HG02840 (cell line): ENCODE measurements around the gene MRPL55.

Experiments
- ATAC-seq: cut with Tn5 transposase; IDR thresholded peaks from one replicate; pipeline ENCODE4 v1.9.1; 2021; ENCODE audit warnings: mild to moderate bottlenecking, moderate library complexity, moderate number of reproducible peaks; ENCODE audit not compliant: unreplicated experiment, low FRiP score

The MRPL55 gene

DNA sequence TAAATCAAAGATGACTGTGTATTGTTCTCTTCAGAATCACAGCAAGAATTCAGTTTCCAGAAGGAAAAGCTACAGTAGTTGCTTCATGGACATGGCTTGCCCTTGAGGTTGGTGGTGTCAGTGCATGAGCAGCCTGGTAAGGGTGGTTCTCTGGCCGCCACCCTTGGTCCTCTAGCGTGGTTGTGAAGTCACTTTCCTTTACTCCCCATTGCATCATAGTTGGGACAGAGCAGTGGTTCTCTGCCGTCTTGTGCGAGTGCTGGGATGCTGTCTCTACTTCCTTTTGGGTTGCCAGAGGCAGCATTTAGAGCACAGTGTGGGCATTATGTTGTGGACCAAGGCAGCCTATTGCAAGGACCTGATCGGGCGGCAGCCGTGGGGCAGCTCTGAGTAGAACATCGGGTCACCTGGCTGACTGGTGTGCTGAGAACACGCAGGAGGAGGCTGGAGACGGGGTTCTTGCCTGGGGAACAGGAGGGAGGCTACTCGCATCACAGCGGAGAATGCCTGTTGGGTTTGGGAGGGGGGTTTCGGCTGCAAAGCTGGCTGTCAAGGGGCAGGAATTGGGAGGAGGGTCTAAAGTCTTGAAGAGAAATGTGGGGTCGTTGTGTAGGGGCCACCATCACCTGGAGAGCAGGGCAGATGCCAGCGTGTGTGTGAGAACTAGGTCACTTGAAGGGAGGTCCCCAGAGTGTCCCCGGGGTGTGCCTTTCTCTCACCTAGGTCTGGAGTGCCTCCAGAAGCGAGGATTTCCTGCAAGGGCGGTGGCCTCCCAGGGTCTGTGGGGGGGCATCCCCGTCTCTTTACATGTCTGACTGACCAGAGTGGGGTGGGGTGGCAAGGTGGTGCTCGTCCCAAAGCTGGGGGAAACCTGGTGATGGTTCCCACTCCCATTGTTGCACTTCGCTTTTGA is 20.3 kb downstream of the MRPL55 start:
- no peak for ATAC-seq

DNA sequence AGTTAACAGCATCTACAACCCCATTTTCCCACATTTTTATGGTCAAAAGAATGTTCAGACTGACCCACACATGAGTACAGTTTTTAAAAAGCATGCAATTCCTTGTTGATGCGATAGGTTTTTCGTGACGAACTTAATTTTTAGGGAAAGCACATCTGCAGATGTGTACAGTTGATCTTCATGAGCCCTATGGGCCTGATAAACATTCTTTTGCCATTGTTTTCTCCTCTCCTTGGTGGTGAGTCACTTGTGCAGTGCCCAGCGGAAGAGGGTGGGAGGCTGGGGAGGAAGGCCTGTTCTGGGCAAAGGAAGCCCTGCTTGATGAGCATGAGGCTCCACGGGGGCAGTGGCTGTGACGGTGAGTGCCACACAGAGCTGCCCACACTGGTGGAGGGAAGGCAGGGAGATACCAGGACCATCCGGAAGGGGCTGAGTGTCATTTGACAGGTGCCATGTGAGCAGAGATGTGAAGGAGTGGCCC is 21.3 kb downstream of the MRPL55 start:
- no peak for ATAC-seq

DNA sequence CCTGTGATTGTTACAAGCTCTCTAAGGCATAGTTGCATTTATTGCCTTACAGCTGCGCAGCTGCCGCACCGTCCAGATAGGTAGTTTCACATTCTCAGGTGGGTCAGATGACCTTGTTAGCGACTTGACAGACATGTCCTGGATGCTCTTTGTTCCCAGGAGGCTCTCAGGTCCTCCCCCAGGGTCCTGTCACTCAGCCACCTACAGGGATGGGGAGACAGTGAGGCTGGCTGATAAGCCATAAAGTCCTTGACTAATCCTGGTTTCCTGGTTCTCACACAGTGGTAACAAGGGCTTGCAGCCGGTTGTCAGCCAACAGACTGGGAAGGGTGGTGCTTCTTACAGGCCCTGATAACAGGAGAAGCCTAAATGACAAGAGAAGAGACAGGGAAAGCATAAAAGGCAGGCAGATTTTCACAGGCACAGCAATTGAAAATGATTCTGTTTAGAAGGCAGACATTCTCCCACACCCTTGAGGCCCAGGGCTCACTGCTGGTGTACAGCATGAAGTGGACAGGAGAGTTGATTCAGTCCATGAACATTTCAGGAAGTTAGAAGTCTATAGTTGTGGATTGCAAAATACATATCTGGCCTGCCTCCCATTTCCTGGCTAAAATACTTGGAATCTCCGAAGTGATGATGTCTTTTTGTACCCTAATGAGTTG is 23.7 kb downstream of the MRPL55 start:
- ATAC-seq = no peak

DNA sequence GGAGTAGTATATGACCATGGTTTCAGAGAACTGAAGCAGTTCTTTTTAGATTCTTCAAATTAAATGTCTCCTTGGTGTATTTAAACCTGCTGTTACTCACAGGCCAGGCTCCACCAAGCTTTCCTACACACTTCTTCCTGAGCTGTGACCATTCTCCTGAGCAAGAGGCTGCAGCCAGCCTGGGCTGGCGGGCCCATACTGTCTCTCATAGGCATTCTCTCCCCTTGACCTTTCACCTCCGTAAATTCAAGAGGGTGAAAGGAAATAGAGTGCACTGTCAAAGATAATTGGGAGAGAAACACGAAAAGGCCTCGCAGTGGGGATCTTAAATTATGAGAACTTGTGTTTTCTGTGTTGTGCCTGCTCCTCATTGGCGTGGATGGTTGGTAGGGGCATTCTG is 24.3 kb downstream of the MRPL55 start:
- ATAC-seq = no peak

DNA sequence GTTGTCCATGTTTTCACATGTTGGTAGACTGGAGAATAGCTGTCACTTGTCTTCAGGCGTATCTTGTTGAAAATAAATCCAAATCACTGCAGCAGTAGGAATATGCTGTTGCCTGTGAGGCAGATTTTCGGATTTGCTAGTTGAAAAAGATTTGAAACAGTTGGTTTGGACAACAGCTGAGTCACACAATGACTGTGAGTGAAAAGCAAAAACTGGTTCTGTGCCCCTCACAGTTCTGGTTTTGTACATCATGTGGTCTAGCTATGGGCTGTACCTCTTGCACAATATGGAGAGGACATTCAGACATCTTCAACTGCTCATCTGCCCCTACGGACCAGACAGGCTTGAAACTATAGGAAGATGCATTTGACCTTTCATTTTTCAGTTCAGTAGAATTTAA is 24.8 kb downstream of the MRPL55 start:
- ATAC-seq = no peak

DNA sequence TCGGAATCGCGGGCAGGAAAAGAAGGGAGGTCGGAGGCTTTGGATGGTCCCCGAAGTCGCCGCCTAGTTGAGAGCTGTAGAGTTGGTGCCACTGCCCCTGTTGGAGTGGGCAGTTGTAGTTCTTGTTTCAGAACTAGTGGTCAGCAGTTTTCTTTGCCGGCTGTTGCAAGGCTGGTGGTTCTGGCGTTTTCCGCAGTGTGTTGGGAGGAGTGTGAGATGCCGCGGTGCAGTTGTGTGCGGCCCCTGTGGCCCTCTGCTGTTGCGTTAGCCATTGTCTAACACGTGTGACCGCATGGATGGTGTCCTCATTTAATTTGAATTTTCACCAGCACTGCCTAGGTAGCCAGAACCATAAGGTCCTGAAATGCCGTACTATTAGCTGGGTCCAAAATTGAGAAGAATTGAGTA is 25.2 kb downstream of the MRPL55 start:
- no peak for ATAC-seq

DNA sequence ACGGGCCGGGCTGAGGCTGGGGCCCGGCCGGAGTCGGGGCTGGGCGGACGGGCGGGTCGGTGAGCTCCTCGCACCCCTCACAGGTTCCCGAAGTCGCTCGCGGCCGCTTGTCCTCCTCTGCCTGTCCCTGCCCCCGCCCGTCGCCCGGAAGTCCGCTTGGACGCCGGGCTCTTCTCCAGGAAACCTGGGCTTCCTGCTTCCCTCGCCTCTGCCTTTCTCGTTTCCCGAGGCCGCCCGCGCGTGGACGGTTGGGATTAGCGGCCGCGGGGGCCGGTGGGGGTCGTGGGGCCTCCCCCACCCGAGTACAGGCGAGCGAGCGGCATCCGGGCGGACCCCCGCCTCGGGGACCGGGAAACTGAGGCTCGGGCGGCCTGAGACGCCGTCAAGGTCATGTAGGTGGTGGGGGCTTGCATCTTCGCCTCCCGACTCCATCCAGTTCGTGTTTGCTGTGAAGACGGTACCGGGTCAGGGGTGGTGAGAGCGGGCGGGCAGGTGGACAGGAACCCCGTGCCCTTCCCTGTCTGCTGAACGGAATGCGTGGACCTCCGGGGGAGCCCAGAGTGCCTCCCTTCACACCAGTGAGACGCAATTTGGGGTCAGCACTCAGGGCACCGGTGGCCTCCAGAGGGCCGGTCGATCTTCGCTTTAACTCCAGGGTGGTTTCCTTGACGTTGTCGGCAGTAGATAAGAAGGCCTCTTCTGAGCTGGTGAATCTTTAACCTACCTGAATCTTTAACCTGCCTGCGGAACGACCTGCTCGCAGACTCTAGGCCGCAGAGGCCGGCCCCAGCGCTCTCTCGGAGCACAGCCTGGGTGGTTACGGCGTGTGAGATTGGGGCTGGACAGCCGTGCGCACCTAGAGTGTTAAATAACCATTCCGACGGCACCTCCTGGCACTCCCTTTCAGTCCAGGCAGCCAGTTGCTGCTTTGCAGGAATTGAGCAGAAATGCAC is 25.9 kb downstream of the MRPL55 start:
- ATAC-seq = peak; percentile 21

DNA sequence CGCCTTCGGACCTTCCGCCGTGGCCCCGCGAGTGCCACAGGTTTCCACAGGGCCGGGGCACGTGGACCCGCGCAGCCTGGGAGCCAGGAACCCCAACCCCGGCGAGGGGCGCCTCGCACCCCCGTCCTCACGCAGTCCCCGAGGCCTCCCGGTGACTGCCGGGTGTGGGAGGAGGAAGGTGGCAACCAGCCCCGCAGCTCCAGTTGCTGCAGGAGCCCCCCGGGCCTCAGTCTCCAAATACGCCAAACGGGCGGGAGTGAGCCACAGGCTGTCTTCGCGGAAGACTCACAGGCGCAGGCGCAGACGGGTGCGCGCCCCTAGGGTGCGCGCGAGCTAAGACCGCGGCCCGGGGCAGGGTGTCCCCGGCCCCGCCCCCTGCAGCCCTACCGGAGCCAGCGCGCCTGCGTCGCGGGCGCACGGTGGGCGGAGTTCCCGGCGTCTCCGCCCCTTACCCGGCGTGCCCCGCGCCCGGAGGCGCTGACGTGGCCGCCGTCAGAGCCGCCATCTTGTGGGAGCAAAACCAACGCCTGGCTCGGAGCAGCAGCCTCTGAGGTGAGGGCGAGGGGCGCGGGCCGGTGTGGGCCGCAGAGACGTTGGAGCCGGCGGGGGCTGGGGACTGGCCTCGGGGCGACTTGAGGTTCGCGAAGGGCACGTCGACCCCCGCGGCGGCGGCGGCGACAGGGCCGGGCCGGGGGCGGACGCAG is 26.7 kb downstream of the MRPL55 start, which contains the start of gene ARF1:
TSS of gene ARF1 (plus strand) at position 495 of the 704 bp plus-strand sequence. CDS start 14,407 bp downstream, outside the sequence.
- ATAC-seq = peak; percentile 75

DNA sequence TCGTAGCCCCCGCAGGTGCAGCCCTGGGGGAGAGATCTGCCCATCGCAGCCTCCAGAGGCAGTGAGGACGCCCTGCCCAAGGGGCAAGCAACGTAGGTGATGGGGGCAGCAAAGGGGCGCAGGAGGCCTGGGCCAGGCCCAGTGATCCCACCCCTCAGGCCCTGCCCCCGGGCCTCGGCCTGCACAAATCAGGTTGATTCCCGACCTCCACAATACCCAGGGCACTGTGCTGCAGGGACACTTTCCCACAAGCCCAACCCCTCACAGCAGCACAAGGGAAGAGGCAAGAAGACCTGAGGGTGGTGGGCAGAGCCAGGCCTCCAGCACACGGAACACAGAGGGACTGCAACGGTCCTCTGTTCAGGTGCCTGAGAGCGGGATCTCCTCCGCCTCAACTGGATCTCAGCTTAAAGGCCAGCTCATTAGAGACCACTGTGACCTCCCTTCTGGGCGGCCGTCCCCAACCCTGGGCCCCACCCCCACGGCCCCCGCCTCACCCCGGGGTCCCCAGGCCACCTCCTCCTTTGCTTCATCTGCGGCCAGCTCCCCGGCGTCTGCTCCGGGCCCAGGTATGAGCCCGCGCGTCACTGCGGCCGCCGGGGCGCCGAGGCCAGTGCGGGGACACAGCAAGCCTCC is 27.4 kb downstream of the MRPL55 start:
- ATAC-seq = peak; percentile 5

DNA sequence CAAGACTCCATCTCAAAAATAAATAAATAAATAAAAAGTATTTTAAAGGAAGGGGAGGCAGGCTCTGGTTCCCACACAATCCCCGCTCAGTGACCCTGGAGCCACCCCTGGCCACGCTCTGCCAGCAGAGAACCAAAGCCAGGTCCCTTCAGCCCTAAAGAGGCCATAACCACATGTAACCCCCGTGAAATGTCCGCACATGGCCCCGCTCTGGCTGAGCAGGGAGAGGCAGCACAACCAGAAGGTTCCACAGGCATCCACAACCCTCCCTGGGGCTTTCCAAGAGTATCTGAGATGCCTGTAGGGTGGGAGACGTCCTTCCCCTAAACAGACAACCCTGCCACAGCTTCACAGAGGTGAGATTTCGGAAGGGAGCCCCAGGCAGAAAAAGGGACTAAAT is 28.0 kb downstream of the MRPL55 start:
- no peak for ATAC-seq

DNA sequence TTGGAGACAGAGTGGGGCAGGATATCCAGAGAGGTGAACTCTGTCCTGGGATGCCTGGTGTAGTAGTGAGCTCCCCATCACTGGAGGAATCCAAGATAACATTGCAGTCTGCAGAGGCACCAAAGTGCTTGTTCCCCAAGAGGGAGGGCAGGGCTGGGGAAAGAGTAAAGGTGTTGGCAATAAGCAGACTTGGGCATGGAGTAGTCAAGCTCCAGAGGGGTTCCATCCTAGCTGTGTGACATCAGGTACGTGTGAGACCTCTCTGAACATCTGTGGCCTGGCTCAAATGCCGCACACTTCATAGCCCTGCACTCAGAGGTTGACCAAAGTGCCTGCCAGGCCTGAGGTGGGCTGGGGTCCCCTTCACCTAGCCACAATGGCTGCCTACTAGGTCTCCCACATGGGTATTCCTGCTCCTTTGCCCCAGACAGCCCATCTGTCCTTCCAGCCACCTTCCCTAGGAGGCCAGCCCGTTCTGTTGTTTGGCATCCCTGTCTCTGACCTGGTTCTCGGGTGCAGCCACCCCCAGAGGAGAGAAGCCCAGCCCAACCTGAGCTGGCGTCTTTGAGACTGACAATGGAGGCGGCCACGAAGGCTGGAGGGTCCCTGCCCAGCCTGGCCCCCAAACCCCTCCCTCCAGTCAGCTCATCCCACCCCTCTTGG is 29.4 kb downstream of the MRPL55 start:
- ATAC-seq = no peak

DNA sequence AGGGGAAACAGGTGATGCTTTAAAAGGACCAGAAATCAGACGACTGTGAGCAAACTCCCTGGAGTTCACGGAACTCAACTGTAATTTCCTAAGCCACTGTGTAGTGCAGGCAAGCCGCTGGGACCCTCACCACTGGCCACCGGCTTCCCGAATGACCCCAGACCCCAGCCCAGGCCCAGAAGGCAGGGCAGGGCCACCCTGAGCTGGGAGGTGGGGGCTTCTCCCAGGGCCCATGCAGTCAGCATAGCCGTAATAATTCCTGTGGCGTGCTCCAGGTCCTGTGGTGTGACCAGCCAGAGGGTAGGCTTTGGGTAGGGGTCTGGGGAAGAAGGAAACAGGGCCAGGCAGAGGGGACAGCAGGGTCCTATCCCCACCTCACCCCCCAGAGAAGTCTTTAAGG is 30.1 kb downstream of the MRPL55 start:
- ATAC-seq = no peak

DNA sequence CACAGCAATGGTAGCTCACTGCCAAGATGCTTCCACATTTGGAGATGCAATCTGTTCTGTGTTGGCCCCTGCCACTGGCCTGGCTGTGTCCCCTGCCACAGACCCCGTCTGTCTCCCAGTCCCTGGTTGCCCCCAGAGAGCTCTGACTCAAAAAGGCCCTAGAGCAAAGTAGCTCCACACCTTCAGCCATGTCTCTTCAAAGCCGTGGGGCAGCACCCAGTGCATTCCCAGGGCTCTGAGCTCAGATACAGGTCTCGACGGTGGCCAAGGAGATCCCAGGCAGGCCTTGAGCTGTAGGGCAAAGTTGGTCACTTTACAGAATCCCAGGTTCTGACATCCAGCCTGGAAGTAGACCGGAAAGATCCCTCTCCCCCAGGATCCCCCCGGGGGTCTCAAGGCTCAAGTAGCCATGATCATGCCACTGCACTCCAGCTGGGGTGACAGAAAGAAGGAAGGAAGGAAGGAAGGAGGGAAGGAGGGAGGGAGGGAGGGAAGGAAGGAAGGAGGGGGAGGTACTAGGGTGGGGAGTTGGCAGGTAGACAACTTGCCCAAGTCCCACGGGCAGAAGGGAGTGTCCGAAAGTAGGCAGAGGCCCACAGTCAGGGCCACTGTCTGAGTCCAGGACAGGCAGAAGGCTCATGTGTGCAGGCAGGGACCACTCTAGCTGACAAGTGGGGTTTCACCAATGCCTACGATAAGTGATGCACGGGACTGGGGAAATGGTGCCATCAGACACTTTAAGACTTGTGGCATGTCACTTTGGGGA is 31.4 kb downstream of the MRPL55 start:
- no peak for ATAC-seq

DNA sequence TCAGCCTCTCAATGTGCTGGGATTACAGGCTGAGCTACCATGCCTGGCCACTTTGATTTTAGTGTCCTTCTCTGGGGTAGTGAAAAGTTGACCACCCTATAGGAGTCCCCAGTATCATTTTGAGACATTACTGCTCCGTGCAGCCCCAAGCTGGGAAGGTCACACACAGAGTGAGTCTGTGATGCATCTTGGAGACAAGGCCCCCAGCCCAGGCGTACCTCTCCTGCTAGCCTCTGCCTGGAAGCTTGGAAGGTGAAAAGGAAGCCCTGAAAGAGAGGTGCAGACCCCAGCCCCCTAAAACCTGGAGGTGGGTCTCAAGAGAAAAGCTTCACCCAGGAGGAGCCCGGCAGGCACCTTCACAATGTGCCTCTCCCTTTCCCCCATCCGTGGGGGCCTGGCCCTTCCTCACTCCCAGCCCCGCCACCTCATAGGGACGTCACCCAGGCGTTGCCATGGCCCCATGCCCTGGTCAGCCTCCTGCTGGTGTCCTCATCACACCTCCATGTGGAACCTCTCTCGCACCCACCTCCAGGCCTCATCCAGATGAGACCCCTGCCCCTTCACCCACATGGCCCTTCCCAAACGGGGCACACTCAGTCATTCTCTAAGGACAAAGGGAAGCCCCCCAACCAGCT is 32.2 kb downstream of the MRPL55 start:
- ATAC-seq = no peak

DNA sequence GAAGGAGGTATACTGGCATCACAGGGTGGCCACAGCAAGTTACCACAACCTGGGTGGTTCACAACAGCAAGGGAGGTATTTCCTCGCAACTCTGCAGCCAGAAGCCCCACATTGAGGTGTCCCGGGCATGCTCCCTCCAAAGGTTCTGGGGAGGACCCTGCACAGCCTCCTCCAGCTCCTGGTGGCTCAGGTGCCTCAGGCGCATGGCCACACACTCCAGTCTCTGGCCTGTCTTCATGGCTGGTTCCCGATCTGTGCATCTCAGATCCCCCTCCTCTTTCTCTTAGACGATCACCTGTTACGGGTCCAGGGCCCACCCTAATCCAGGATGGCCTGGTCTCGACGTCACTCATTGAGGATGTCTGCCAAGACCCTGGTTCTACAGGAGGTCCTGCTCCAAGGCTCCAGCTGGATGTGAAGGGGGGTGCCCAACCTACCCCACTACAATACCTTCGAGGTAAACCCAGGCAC is 33.3 kb downstream of the MRPL55 start:
- ATAC-seq = no peak

DNA sequence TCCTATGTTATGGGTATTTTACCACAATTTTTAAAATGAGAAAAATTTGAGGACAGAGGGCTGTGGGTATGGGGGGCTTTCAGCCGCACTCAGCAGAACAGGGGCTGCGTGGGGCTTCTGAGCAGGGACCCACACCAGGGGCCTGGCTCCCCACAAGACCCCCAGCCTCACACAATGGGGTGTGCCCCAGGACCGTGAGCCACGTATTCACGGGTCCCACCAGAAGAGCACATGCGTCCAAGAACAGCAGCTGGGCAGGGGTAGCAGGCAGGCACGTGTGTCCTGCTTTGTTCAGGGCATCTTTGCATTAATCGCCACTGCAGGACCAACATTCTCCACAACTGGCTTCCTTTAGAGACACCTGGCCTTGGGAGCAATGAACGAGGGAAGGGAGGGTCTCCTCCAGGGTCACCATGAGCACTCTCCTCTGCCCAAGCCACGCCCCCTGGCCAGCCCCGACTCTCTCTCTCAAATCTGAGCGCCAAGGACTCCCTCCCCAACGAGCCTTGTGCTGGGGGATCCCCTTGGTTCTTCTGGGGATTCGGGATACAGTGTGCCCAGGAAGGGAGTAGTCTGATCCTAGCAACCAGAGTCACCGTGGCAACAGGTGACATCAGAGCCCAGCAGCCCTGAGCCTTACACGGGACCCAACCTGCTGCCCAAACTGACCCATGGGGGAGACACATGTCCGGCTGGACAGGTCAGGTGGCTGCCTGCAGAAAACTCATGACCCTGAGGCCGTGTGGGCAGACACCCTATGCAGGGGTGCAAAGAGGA is 34.0 kb downstream of the MRPL55 start:
- no peak for ATAC-seq
